K562 (cell line): ENCODE measurements around the gene FTL. TPM values are rescaled to one million over a fixed set of nuclear protein-coding genes. Genes with fewer than 3 reads are reported as not detected.

Experiments
- E2F4 ChIP-seq: sonication (generic); formaldehyde crosslinking; IDR thresholded peaks from 2 replicates; pipeline ENCODE4 v1.8.0; 2022; ENCODE audit warnings: mild to moderate bottlenecking, low read depth, missing genetic modification reagents
- GABPB2 ChIP-seq: fragments of 250-450 bp; sonication (Bioruptor Pico); conservative IDR thresholded peaks from 2 replicates; pipeline ENCODE4 v1.5.1; 2021; ENCODE audit warnings: mild to moderate bottlenecking
- HMGN3 ChIP-seq: IDR thresholded peaks from 2 replicates; pipeline ENCODE4 v1.6.1; 2011; ENCODE audit warnings: borderline replicate concordance, low read depth, mild to moderate bottlenecking, mixed read lengths, low read length; ENCODE audit not compliant: insufficient read length; ENCODE audit errors: extremely low read depth
- MYNN ChIP-seq, 2 experiments: sonication (generic); formaldehyde crosslinking in 1 of 2; IDR thresholded peaks; 2 replicates each; pipeline versions ENCODE4 v1.5.0 to v1.6.1; 2016 to 2020; ENCODE audit warnings: antibody characterized with exemption in 1 of 2, missing genetic modification reagents in 1 of 2
- NFIC ChIP-seq: fragments of 450-650 bp; IDR thresholded peaks from 2 replicates; pipeline ENCODE4 v1.6.1; 2017; ENCODE audit warnings: mild to moderate bottlenecking, inconsistent platforms
- POLR2H ChIP-seq: IDR thresholded peaks from 2 replicates; pipeline ENCODE4 v1.6.1; 2016; ENCODE audit warnings: missing genetic modification characterization, low read depth, mild to moderate bottlenecking, control low read depth, missing compliant biosample characterization, moderate library complexity
- PRMT5 ChIP-seq: sonication (generic); formaldehyde crosslinking; IDR thresholded peaks from 2 replicates; pipeline ENCODE4 v1.5.0; 2020; ENCODE audit warnings: missing genetic modification reagents
- RB1 ChIP-seq: fragments of 450-650 bp; IDR thresholded peaks from 2 replicates; pipeline ENCODE4 v1.6.1; 2017; ENCODE audit warnings: low read depth, mild to moderate bottlenecking
- TFE3 ChIP-seq: fragments of 450-650 bp; formaldehyde crosslinking; IDR thresholded peaks from 2 replicates; pipeline ENCODE4 v1.4.0; 2020; ENCODE audit warnings: mild to moderate bottlenecking, mixed read lengths
- ZNF175 ChIP-seq: fragments of 200-800 bp; sonication (Bioruptor generic); IDR thresholded peaks from 2 replicates; pipeline ENCODE4 v1.6.1; 2016; ENCODE audit warnings: low read depth, mild to moderate bottlenecking, missing genetic modification characterization, missing compliant biosample characterization
- ZNF316 ChIP-seq: fragments of 450-650 bp; IDR thresholded peaks from 2 replicates; pipeline ENCODE4 v1.6.1; 2016
- ZNF407 ChIP-seq: fragments of 450-650 bp; IDR thresholded peaks from 2 replicates; pipeline ENCODE4 v1.6.1; 2016; ENCODE audit warnings: low read depth
- polyA plus RNA-seq, 8 experiments: library from polyadenylated mRNA; depleted of rRNA in 4 of 8; stranded (reverse) in 5 of 8; unstranded in 3 of 8; fragments of >200 nt; fragmentation: Nextera tagmentation in 2 of 8; fragmentation: Illumina TruSeq in 1 of 8; extraction: Ambion mirVana in 2 of 8; extraction: Trizol in 1 of 8; gene quantifications; 2 replicates each; pipeline versions ENCODE4 v1.2.1 to v1.2.3, GENCODE V29; 2011 to 2014; ENCODE audit warnings: inconsistent platforms in 1 of 8, missing spikeins in 1 of 8
- total RNA-seq, 7 experiments: library from RNA; depleted of rRNA in 6 of 7; stranded (reverse); fragments of >200 nt in 6 of 7; fragmentation: Illumina TruSeq in 2 of 7; extraction: Trizol in 2 of 7; gene quantifications; 2 replicates each; pipeline versions ENCODE4 v1.2.1 to v1.2.3, GENCODE V29; 2011 to 2021; ENCODE audit warnings: low replicate concordance in 1 of 7
- TF ChIP-seq, protein P1 (sequence below): fragments of 250-450 bp; sonication (Bioruptor Pico); IDR thresholded peaks from 2 replicates; pipeline ENCODE4 v1.4.0; 2020; ENCODE audit warnings: borderline replicate concordance

The FTL gene
- total and polyA plus RNA-seq, 9 of the 15 experiments (the other 6 are each of a cell fraction or from before 2014, with no cell fraction given), result 1,231 to 27,415 (median 3,965) TPM

GRCh38 chr19:48965040-48965805, at the start of gene FTL (continued):
- TF ChIP-seq ZNF407 (peak; percentile 80), NFIC (peak; percentile 84), ZNF175 (CRISPR knock-in tag) (peak; percentile 18; the same call in 1 of the 2 replicates), HMGN3 (peak; percentile 81), MYNN (IDR thresholded peaks at IDR 0.05) (peak; percentile 65; the same call in 1 of the 2 replicates), MYNN (CRISPR knock-in tag; IDR thresholded peaks at IDR 0.05) (no peak), POLR2H (tag) (peak; percentile 99), E2F4 (peak; percentile 32; the same call in 1 of the 2 replicates), GABPB2 (CRISPR knock-in tag) (no peak), RB1 (no peak; the same call in none of the 2 replicates), ZNF316 (0 out of 2 replicates have a peak, but pooled peaks have one; percentile 3), TFE3 (CRISPR knock-in tag) (peak; percentile 37; the same call in 1 of the 2 replicates), PRMT5 (CRISPR knock-in tag) (no peak)
- TF ChIP-seq, protein P1, sequence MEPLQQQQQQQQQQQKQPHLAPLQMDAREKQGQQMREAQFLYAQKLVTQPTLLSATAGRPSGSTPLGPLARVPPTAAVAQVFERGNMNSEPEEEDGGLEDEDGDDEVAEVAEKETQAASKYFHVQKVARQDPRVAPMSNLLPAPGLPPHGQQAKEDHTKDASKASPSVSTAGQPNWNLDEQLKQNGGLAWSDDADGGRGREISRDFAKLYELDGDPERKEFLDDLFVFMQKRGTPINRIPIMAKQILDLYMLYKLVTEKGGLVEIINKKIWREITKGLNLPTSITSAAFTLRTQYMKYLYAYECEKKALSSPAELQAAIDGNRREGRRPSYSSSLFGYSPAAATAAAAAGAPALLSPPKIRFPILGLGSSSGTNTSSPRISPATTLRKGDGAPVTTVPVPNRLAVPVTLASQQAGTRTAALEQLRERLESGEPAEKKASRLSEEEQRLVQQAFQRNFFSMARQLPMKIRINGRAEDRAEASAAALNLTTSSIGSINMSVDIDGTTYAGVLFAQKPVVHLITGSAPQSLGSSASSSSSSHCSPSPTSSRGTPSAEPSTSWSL (CRISPR knock-in tag), result no peak
